ENCODE results near the gene C9orf50.

DNA sequence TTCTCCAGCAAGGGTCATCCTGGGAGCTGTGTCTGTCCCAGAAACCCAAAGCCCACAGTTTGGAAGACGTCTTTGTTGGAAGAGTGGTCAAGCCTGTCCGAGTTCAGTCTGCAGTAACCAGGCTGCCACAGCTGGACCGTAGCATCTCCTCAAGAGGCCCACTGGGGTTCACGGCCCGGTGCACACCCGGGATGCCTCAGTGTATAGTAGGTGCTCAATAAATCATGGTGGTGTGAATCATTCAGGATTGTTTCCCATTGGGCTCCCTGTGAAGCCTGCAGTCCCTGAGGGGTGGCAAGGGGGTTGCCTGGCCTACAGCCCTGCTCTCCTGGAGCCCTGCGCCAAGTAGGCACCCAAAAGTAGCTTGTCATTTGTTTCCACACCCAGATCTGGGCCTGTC lies 34.3 kb upstream of the C9orf50 start:
- TF ChIP-seq POLR2AphosphoS5 (IDR thresholded peaks at IDR 0.05) = no peak
- TF ChIP-seq, protein P1, sequence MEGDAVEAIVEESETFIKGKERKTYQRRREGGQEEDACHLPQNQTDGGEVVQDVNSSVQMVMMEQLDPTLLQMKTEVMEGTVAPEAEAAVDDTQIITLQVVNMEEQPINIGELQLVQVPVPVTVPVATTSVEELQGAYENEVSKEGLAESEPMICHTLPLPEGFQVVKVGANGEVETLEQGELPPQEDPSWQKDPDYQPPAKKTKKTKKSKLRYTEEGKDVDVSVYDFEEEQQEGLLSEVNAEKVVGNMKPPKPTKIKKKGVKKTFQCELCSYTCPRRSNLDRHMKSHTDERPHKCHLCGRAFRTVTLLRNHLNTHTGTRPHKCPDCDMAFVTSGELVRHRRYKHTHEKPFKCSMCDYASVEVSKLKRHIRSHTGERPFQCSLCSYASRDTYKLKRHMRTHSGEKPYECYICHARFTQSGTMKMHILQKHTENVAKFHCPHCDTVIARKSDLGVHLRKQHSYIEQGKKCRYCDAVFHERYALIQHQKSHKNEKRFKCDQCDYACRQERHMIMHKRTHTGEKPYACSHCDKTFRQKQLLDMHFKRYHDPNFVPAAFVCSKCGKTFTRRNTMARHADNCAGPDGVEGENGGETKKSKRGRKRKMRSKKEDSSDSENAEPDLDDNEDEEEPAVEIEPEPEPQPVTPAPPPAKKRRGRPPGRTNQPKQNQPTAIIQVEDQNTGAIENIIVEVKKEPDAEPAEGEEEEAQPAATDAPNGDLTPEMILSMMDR (IDR thresholded peaks at IDR 0.05) = no peak
